GM21723 (cell line): ENCODE measurements around the gene CAMTA1.

Experiments used
- ATAC-seq: cut with Tn5 transposase; IDR thresholded peaks from one replicate; pipeline ENCODE4 v1.9.1; 2021; ENCODE audit warnings: mild to moderate bottlenecking, moderate library complexity; ENCODE audit not compliant: unreplicated experiment

Gene CAMTA1

GRCh38 chr1:7495962-7496361 lies 710.7 kb downstream of the CAMTA1 start:
- ATAC-seq: no peak

DNA sequence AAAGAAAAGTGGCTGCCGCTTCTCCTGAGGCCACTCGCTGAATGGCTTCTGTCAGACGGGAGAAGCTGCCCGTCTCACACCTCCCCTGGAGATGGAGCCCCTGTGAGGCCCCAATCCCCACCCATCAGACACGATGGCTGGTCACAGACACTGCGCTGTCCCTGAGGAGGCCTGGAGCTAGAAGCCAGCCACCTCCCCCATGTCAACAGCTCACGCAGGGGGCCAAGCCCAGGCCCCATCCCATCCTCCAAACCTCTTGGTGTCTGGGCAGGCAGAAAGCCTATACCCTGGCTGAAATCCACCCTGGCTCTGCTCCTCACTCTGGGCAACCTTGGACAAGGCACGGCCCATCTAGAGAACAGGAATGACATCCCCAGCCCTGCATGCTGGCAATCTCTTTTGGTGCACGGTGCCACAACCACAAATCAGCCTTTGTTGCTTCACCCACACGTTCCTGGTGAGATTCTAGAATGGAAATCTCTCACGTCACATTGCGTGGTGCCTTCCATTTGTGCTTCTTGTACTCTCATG lies 711.9 kb downstream of the CAMTA1 start:
- ATAC-seq: no peak

DNA sequence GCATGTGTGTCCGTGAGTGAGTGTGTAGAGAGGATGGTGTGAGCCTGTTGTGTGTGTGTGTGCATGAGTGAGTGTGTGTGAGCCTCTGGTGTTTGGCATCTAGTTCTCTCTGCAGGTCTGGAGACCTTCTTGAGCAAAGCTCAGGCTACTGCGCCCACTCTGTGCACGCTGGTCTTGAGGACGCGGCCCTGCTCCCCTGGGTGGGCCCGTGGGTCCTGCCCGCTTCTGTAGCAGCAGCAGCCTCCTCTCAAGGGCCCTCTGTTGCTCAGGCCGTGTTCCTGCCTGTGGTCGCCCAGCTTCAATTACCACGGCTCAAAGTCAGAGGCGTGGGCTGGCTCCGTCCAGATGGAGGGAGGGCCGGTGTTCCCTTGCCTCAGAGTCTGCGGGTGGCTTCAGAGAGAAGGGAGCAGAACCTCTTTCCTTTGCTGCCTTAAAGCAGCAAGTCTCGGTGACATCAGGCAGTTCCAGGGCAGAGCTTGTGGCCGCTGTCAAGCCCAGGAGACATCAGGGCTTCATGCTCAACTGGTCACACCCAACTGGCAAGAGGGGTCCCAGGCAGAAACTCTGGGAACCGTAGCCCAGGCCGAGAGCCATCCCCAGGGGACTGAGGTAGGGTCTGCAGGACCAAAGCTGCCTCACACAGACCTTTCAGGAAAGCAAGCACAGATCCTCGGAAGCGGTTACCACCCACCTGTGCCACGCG lies 715.3 kb downstream of the CAMTA1 start:
- no peak for ATAC-seq

DNA sequence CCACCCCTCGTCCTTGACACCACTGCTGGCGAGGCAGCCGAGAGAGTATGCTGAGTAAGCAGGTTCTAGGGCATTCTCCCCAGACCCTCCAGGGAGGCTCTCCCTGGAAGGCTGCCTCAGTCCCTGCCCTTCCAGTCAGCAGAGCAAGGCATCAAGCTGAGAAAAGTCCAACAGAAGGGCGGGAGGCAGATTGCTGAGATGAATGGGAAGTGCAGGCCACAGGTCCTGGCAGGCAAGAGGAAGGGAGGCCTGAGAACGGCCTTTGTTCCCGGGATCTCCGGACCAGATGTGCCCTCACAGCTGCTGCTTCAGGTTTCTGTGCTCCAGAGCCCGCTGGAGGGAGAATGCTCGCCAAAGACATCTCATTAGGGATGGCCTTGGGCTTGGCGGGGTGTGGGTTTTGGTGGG lies 715.8 kb downstream of the CAMTA1 start:
- ATAC-seq: no peak

- ATAC-seq: no peak
Observed at GRCh38 chr1:7501723-7502603, 716.7 kb downstream of the CAMTA1 start.

DNA sequence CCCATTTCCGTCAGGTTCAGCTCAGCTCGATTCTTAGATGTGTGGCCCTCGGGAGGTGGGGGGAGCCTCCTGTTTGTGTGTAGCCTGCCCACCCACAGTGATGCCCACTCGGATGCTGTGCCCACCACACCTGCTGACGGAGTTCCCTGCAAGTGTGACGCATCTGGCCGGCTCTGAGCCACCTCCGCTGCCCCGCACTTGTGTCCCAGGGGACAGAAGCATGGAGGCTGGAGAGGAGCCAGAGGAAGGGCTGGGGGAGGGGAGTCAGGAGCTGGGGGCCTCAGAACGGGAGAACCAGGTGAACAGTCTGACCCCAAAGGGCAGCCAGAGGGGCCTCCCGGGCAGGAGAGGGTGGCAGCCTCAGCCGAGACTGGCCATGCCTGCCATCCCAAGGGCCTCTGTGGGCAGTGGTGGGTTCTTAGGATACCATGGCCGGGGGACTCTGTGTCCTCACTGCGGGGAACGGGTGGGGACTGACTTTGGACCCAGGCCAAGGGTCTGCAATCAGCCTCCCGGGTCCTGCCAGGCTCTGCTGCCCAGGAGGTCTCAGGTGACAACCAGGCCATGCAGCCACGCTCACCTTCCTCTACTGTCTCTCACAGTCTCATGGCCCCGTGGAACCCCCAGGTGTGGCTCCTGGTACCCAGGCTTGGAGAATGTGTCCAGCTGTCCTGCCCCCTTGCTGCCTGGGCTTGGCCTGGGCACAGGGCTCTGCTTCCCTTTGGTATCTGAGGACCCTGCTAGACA lies 718.6 kb downstream of the CAMTA1 start:
- no peak for ATAC-seq

DNA sequence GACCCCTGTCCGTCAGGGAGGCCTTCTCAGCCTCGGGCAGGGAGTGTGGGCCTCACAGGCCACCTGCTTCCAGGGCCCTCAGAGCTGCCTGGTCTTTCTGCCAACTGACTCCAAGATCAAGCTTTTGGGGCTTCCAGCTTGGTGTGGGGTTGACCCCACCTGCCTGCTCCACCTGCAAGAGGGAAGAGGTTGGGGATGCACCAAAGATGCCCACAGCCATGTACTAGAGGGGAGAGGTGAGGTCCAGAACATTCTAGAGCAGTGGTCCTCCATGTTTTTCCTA lies 719.1 kb downstream of the CAMTA1 start:
- ATAC-seq: no peak

- no peak for ATAC-seq
Observed at GRCh38 chr1:7505094-7505770, 720.0 kb downstream of the CAMTA1 start.

GRCh38 chr1:7505771-7506453 lies 720.7 kb downstream of the CAMTA1 start:
- ATAC-seq: no peak

DNA sequence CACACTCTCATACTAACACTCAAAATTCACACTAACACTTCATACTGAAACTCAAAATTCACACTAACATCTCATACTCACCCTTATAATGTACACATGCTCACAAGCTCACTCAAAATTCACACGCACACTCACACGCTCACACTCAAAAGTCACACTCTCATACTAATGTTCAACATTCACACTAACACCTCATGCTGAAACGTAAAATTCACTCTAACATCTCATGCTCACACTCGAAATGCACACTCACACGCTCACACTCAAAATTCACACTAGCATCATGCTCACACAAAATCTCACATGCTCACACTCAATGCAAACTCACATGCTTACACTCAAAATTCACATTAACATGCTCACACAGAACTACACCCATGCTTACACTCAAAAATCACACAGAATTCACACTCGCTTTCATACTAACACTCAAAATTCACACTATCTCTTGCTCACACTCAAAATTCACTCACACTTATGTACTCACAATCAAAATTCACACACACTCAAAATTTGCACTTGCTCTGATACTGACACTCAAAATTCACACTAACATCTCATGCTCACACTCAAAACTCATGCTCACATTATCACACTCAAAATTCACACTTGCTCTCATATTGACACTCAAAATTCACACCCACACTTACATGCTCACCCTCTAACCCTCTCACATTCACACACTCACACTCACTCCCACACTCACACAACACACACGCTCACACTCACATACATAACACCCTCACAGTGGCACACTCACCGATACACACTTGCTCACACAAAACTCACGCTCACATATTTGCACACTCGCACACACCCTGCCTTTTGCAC lies 721.4 kb downstream of the CAMTA1 start:
- no peak for ATAC-seq

DNA sequence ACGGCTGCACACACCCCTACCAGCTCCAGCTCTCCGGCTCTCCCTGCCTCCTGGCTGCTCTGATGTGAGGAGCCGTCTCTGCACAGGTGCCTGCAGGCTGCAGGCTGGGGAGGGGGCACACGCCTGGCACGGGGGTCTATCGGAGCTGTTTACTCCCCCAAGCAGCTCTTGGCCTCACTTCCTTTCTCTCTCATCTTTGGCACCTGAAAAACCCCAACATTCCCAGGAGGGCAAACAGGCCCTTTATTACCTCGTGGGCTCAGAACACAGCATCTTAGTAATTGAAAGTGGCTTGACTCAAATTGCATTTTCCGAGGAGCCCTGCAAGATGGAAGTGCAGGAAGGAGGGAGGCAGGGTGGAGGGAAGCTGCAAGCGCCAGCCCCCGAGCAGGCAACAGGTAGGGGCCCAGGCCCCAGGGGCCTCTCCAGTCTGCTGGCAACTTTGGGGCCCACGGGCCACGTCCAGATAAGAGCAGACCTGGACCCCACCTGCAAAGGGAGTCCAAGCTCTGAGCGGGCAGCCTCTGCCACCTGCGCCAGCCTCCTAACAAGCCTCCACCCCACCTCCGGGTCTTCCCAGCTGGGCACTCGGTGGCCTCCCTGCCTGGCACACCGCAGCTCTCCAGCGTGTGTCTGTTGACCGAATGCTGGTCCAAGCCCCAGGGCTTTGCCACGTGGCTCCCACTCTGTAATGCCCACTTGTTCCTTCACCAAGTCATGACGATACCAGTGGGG lies 722.2 kb downstream of the CAMTA1 start:
- no peak for ATAC-seq

GRCh38 chr1:7508052-7508933 lies 723.0 kb downstream of the CAMTA1 start:
- no peak for ATAC-seq

GRCh38 chr1:7508934-7509519 lies 723.8 kb downstream of the CAMTA1 start:
- no peak for ATAC-seq

GRCh38 chr1:7509598-7509997 lies 724.3 kb downstream of the CAMTA1 start:
- no peak for ATAC-seq

GRCh38 chr1:7510389-7510931 lies 725.2 kb downstream of the CAMTA1 start:
- no peak for ATAC-seq

GRCh38 chr1:7511381-7511780 lies 726.1 kb downstream of the CAMTA1 start:
- ATAC-seq: no peak

- no peak for ATAC-seq
Observed at GRCh38 chr1:7513081-7513480, 727.8 kb downstream of the CAMTA1 start.
